Activated T-cell treated with anti-CD3 and anti-CD28 coated beads for 1 hour (primary cell): Measurements from ENCODE around the gene NUDT2.

Source experiments
- DNase-seq: peaks from one replicate; pipeline ENCODE4 v3.0.0-alpha.2; 2020; ENCODE audit warnings: low read depth

The NUDT2 gene

DNA sequence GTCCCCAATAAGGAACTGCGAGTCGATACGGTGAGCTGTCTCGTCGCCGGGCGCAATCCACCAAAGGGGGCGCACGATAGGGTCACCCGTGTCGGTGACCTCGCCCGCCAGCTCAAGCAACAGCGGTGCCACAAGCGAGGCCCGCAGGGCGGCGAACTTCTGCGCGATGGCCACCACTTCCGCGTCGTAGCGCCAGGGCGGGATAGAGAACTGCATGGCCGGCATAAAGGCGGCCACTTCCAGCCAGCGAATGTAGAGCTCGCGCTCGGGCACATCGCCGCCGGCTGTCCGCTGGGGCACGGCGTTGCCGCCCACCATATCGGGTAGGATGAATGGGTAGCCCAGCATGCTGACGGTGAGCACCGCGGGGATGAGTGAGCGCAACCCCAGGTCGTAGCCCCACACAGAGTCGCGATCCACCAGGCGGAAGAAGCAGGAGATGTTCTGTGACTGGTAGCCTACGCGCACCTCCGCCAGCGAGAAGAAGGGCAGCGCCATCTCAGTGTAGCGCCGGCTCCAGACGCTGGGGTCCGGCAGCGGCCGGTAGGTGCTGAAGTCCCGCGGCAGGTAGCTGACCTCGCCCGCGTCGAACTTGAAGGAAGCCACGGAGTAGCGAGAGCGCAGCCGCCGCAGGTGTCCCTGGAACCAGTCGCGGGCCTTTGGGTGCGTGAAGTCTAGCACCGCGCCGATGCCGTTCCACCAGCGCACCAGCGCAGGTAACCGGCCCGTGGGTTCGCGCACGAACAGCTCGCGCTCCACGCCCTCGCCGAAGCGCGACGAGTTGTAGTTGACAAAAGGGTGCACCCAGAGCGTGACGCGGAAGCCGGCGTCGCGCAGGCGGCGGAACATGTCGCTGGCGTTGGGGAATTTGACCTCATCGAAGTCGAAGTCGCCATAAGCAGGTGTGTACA lies 41.9 kb downstream of the NUDT2 start:
- no peak for DNase-seq

DNA sequence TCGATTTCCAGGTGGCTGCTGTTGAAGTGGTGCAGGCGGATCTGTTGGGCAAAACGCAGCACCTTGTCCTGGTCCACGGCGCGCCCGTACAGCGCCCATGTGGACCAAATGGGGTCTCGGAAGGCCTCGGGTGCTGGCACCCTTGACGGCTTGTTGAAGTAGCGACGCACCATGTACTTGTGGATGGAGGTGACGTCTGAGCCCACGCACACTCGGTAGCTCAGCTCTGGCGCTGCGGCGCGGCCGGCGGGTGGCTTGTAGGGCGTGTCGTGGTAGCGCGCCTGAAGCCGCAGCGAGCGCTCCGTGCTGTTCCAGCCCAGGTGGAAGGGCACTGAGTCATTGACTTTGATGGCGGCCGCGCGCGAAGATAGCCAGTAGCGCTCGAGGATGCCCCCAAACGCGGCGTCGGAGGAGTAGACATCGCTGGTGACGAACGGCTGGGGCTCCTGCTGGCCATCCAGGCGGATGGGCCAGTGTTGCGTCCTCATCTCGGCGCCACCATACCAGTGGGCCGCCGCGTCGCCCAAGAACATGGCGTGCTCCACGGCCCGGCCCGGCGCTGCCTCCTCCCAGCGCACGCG lies 42.6 kb downstream of the NUDT2 start:
- no peak for DNase-seq

DNA sequence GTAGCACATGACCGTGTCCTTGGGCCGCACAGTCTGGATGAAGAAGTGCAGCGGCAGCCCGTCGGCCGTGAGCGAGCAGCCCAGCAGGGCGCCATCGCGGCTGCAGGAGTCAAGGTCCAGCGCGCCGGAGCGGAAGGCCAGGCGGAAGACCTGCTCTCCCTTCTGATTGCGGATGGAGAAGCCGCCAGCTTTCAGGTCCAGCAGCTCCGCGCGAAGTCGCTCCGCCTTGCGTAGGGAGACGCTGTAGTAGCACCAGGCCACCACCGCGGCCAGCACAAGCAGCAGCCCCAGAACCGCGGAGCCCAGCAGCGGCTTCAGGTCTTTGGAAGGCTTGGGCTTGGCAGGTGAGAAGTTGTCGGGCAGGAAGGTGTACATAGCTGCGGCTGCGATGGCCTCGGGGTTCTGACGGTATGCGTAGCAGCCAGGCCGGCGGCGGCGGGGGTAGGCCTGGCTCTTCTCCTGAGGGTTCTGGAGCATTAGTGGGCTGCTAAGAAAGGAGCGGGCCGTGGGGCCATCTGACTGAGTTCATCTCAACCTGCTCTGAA lies 43.2 kb downstream of the NUDT2 start:
- no peak for DNase-seq

DNA sequence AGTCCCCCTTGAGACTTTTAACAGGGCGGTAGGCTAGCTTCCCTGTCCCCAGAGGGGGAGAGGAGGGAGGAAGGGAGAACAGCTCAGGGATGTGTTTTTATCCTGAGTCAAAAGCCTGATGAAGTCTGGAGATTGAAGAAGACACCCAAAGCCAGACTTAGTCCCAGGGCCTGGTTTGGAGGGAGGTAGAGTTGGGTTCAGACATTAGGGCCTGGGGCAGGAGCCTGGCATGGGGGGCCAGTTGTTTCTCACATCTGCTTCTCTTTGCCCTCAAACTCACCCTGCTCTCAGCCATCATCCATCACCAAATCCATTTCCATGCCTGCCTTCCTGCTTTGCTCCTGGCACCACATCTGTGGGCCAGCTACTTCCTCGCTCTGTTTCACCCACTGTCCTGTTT lies 44.4 kb downstream of the NUDT2 start:
- no peak for DNase-seq

DNA sequence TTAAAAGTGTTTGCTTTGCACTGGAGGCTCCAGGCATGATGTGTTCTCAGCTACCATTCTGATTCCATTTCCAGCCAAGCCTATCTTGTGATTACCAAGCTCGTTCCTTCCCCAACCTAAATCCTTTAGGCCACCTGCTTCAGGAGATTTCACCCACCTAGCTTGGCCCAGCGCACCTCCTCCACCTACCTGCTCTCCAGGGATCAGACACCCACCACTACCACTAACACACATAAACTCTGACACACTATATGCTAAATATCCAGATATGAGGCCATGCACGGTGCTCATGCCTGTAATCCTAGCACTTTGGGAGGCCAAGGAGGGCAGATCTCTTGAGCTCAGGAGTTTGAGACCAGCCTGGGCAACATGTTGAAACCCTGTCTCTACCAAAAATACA lies 45.0 kb downstream of the NUDT2 start:
- no peak for DNase-seq

DNA sequence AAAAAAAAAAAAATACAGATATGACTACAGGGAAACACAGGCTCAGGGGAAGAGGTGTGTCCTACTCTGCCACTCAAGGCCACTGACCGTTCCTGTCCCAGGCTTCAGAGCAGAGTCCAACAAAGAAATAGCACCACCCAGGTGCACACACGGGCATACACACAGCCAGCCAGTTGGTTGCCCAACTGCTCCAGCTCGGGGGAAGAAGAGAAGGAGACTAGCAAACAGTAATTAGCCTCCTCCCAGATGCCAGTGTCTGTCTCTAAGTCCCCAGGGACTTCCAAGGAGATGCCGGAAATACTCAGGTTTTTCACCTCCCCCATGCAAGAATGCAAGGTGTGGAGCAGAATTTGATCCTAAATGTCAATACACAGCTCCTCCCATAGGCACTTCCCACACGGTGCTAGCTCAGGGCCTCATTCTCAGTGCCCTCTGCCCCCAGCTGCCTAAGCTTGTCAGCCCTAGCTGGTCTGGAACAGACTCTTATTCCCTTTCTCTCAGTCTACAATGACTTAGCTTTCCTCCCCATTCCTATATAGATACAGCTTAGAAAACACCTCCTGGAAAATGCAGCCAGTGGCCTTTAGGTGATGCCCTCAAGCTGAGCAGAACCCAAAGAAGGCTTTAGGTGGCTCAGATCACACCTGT lies 45.7 kb downstream of the NUDT2 start:
- no peak for DNase-seq

DNA sequence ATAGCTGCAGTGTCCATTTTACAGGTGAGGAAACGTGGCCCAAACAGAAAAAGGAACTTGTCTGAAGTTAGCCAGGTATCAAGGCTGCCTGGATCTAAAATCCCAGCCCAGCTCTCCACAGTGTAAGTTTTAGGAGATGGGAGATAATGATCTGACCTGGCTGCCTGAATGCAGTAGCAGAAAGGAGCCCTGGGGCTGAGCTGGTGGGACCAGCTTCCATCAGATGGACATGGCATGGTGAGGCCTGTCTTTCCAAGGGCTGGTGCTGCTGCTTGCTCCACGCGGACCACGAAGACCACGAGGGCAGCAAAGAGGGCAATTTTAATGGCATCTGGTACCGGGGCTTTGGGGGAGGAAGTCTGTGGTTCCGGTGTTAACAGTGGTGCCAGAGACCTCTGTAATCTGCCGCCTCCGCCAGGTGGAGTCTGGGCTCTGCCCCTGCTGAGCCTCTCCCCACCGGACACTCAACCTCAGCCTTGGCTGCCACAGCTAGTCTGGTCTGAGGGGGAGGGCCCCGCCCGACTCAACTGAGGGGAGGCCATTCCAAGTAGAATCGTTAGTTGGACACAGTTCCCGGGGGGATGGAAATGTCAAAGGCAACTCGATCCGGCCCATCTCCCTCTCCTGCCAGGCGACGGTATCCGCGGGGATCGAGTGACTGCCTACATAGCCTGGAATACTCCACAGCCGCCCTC lies 46.7 kb downstream of the NUDT2 start:
- DNase-seq, result peak; percentile 29

DNA sequence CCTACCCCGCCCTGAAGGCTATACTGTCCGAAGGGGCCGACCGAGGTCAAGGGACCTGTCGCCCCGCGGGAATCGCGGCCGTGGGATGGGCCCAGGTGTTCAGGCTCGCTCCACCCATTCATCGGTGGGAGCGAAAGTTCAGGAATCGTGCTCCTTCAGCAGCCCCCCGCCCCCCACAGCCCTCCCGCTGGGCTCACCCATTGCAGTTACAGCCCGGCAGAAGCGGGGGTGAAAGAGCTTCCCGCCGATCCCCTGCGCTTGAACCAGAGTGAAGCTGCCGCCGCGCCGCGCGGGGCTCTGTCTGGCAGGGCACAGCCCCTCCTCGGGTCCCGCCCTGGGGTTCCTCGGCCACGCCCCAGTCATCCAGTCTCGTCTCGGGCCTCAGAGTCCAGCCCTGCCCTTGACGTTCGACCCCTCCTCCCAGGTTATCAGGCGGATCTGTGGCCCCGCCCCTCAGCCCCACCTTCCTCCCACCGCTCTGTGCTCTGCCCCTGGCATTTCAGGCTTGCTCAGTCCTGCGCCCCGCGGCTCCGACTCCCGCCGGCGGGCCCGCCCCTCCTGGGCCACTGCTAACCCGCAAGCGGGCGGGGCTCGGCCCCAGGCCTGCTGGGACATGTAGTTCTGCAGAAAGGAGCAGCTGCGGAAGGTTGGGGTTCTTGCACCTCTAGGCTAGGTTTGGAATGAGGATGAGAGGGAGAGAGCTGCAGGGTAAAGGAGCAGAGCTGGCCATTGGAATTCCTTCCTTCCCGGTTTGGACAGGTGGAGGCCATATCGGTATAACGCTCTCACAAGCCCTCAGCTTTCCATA lies 47.4 kb downstream of the NUDT2 start, which contains the start of gene MYORG:
Gene MYORG (minus strand): TSS at position 303 of the 808 bp plus-strand sequence. CDS start 3,955 bp downstream, outside the sequence.
- peak; percentile 92 for DNase-seq

DNA sequence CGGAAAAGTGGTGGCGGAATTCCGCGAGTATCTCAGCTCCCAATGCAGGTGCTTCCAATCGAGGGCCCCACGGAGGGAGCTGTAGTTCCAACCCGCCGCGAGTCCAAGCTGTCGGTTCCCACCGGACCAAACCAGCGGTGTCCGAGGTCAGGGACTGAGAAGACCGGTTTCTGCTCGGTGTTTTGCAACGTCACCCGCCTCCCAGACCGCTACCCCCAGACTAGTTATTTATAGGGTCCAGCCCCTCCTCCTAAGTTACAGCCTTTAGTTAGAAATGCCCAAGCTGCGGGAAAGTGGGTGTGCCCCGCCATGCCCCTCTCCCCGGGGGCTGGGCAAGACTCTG lies 48.0 kb downstream of the NUDT2 start:
- DNase-seq, result no peak

DNA sequence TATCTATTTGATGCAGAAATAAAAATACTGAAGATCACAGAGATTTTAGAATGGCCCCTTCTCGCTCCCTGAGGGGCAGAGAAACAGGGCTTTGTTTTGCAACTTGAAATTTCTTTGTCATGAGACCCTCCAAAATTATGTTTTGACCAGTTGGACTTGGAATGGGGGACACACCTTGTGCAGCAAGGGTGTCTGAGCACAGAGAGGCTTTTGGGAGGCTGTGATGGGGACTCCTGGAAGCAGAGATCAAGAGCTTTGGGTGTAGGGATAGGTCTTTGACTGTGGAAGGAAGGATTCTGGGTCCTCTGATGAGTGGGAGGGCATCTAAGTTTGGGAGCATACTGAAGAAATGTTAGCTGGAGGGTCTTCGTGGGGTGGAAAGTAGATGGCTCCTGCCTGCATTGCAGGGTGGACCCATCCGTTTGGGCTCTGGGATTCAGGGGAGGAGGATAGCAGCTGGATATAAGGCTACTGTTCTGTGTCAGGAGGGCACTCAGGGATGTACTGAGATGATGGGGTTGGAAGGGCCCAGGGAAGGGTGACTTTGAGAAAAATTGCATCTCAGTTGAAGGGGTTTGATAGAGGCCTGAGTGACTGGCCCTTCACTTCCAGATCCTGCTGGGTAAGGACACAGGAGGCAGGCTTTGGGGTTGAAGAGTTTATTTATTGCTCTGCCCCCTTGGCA lies 49.1 kb downstream of the NUDT2 start:
- no peak for DNase-seq

DNA sequence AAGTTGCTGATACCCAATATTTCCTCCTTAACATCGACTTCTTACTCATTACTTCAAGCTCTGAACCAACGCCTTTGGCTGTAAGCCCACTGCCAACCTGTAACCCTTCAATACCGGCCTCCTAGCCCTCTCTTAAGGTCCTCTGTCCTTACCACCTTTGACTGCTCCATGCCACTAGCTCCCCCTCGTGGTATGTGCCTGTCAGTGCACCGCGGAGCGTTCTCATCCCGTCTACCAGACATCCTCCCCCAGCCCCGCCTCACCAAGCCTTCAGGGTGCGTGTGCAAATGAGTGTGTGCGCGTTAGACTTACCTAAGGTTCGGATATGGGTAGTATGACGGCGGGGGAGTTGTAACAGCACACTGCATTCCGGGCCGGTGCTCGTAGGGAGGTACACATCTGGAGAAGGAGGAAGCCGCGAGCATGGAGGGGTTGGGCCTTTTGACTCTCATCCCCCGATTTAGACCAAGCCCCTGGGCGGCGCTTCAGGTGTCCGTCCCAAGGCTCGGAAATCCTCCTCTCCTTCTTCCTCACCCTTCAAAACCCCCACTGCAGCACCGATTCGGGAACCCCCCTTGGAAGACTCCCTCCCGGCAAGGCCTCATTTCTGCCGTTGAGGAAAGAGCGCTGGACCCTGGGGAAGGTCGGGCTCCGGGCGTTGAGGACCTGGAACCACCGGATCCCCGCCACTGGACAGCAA lies 50.1 kb downstream of the NUDT2 start:
- DNase-seq, result peak; percentile 84

DNA sequence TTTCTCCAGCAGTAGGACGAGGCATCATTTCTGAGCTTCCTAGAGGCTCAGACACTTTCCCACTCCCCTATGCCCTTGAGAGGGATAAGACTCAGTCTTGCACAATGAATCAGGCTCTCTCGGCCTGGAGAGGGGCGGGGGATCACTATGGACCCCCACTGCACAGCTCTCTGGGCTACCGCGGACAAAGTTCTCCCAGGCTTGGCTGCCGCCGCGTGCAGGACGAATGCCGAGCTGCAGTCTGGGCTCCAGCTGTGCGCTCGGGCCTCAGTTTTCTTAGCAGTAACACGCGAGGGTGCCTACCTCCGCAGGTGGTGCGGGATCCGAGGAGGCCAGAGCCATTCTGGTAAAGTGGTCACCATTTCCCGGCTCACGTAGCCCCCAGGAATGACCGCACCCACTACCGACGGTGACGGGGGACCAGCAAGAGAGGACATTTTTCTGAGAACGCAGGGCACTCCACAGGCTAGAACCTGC lies 50.7 kb downstream of the NUDT2 start:
- no peak for DNase-seq

DNA sequence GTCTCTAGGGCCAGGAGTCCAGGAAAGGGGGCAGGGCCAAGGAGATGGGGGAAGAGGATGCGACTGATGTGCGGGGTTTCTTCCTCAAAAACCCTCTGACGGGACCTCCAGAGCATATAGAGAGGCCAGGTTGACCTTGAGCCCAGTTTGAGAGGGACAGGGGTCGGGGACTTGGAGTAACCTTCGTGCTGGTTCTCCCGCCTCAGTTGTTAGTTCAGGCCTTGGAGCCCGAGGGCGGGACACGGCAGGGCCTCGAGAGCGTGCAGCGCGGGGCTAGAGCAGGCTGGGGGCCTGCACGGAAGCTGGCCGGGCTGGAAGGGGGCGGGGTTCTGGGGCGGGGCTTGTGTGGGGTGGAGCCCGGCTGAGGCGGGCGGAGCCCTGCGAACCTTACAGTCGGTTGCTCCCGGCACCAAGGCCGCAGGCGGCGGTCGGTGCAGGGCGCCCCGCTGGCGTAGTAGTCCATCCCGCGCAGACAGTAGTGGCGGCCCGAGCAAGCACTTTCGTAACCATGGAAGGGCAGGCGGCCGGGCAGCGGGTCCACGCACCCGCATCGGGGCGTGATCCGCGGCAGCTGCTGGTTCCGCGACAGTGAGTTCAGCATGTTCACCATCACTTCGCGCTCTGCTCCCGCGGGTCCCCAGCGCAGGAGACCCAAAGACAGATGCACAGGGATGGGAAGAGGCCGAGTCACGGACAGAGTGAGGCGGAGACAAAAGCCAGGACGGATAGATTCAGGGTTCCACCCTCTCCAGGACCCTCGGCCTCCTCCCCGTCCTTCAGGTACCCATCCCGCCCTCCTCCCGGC lies 51.3 kb downstream of the NUDT2 start:
- peak; percentile 70 for DNase-seq

DNA sequence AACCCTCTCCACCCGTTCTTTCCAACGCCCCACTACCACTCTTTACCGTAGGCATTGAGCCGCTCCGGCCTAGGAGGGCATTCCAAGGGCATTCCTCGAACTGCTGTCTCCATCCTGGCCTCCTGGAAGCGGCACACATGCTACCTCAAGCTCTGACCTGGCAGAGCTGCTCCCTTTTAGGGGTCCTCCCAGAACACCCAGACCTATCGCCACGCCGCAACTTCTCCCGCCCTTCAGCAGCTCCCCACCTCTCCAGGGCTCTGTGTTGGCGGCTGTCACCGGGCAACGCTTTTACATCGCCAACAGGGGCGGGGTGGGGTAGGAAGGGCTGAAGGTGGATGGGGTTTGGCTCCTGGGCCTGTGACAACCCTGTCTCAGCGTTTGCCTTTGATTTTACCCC lies 52.0 kb downstream of the NUDT2 start:
- DNase-seq, result no peak

DNA sequence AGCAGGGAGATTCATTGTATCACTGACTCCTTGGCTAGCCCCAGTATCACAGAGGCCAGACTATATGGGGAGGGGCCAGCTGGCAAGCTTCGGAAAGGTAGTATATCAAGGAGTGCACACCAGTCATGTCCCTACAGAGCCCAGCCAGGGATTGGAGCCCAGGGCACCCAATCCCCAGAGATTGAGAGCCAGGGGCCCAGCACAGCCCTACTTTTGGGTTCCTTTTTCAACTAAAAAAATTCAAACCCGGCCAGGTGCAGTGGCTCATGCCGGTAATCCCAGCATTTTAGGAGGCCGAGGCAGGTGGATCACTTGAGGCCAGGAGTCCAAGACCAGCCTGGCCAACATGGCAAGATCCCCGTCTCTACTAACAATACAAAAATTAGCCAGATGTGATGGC lies 52.7 kb downstream of the NUDT2 start:
- no peak for DNase-seq

DNA sequence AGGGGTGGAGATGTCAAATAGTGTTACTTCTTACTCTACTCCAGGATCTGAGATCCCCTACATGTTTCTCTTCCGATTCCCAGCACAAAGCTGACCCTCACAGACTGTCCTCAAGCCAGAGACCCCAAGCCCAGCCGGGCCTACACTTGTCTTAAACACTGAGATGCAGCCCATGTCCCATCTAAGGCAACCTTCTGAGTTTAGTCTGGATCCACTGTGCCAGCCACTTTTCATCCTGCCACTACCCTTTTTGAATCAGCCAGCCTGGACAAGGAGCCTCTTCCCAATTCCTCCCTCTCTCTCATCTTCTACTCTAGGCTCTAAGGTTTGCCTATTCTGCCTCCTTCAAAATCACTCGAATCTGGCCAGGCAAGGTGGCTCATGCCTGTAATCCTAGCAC lies 53.5 kb downstream of the NUDT2 start:
- DNase-seq, result no peak

DNA sequence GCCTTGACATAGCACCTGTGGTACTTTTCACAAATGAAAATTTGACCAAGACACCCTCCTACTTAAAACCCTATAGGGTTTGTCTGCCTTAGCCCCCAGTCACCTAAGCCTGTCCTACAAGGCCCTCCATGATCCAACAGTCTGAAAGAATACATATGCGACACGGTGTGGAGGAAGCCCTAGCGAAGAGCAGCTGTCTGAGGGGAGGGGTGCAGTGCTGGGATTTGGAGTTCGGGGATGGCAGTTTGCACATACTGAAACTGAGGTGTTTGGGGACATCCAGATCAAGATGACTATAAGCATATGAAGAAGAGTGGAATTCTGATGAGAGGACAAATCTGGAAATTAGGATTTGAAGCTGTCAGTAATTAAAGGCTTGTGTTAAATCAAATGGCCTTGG lies 54.5 kb downstream of the NUDT2 start:
- no peak for DNase-seq

DNA sequence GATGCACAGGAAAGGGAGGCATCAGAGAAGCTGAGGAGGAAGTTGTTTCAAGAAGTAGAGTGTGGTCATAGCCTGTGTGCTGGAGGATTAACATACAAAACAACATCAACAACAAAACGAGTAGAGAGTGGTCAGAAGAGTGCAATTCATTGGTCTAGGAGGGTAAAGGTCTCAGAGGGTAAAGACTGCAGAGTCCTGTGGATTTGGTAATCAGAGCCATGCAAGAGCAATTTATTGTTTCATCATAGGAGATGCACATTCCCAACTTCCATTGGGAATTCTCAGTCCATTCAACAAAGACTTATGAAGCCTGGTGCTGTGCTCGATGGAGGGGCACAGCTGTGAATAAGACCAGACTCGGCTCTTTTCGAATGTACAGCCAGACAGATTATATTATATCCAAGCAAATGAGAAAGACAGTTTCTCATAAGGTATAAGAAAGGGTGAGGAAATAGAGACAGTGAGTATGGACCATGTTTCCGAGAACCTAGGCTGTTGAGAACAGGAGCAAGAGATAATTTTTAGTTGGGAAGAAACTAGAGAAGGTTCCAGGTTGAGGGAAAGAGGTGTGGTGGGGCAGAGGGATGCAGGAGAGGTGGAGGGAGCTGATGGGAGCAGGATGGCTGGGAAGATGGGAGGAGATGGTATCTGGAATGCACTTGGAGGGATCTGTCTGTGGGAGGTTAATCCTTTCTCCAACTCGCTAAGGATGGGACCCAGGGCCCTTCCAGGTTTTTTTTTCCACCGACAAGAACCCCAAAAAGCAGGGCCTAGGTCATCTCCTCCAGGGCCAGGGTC lies 55.2 kb downstream of the NUDT2 start:
- no peak for DNase-seq
